Skin of body (tissue), 2 donors: ENCODE results near the gene FAM209B. TPM values are rescaled to one million over a fixed set of nuclear protein-coding genes. Genes with fewer than 3 reads are reported as not detected.
"Not testable (repeated sequence)": the region's sequence is repeated elsewhere in the genome, so short reads cannot be mapped to it uniquely, and the experiment has no call there.

ENCODE experiments used
- DNase-seq: peaks from one replicate; lab custom pipeline; 2025; lab: John Stamatoyannopoulos, UW
- total RNA-seq: library from RNA; depleted of rRNA; stranded (reverse); fragments of >200 nt; gene quantifications from one replicate; pipeline ENCODE4 v1.2.3, GENCODE V29; 2014

The FAM209B gene, protein sequence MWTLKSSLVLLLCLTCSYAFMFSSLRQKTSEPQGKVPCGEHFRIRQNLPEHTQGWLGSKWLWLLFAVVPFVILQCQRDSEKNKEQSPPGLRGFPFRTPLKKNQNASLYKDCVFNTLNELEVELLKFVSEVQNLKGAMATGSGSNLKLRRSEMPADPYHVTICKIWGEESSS
- not detected for total RNA-seq

DNA sequence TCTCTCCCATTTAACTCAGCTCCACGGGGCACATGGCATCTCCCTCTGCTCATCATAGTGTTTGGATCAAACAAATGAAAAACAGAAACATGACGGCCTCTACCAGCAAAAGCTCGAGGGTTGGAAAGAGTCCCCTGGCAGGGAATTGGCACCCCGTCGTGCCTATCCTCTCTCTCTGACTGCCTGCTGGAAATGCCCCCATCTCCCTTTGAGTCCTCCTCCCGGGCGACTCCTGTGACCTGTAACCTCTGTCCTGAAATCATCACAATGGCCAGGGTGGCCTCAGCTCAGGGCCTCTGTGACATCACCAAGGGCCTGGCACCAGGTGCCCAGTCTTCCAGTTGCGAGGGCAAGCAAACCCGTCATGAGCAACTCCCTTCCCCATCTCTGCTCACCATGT is at the start of gene FAM209B:
FAM209B (plus strand) TSS at position 301 of the 400 bp plus-strand sequence; CDS start at position 397, 96 bp downstream.
- DNase-seq = not testable (repeated sequence)

DNA sequence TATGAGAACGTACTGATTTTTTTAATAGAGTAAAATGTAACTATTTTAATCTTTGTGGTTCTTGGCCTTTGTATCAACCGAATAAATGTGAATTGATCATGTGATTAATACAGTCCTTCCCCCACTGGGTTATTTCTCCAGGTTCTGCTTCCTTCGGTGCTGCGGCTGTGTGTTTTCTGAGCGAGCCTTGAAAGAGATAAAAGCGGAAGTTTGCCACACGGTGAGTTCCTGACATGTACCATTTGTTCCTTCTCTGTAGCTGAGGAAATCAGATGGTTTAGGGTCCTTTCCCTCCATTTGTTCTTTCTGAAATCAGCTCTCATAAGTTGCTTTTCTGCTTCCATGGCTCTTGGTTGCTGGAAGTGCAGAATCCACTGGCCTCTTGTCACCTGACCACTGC is 49.1 kb upstream of the FAM209B start:
- DNase-seq = no peak

DNA sequence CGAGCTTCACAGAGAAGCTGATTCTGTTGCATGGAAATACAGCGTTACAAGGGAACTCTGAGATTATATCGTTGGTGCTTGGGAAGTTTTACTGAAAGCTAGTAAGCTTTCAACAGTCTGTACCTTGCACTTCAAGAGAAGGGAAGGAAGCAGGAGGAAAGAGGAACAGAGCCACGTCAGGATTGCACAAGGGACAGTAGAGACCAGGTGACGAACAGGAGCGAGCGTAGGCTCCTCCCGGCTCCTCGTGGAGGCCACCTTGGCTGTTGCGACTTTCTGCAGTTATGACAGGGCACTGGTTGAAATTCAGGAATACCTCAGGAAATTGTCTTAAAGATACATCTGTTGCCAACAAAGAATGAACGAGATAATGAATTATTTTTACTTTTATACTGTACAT is 45.8 kb upstream of the FAM209B start:
- DNase-seq = no peak

DNA sequence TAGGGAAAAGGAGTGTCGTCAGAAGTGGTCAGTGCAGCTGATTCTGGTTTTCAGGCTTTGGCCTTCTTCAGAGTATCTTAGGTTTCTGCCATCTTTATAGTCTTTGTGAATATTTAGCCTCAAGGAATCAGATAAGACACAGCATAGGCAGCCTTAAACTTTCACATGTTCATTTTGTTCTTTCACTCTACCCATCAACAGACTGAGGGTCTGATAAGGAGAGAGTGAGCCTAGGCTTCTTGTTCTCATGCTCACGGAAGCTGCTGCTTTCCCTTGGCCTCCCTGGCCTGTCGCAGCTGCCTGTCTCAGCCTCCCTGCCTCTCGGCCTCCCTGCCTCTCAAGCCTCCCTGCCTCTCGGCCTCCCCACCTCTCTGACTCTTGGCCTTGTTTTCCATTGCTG is 44.5 kb upstream of the FAM209B start:
- no peak for DNase-seq

DNA sequence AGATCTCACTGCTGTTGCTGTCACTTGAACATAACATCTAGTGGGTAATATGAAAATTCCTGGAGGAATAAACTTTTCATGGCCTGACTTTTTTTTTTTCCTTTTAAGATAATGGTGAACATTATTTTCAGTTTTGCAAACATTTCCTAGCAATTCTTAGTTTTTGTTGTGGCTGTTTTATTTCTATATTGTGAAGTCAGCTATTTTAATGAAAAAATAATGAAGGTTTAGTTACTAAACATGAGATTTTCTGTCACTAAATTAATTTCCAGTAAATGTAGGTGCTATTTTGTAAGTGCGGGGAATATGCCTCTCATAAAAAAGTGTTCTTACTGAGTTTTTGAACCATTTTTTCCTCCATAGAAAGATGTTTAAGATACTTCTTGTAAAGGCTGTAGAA is 31.9 kb upstream of the FAM209B start:
- no peak for DNase-seq

DNA sequence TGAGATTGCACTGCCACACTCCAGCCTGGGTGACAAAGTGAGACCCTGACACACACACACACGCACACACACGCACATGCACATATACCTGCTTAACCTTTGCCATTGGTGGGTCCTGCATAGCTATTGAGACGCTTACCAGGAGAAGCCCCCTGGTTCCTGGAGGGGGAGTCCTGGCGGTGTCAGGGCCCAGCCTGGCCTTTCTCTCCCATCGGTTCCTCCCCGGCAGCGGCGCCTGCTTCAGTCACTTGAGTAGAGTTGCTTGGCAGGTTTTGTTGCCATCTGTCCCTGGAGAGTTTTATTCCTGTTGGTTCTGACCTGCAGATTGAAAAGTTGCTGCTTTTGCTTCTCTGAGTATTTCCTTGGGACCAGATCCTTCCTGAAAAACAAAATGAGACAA is 29.1 kb upstream of the FAM209B start:
- no peak for DNase-seq

DNA sequence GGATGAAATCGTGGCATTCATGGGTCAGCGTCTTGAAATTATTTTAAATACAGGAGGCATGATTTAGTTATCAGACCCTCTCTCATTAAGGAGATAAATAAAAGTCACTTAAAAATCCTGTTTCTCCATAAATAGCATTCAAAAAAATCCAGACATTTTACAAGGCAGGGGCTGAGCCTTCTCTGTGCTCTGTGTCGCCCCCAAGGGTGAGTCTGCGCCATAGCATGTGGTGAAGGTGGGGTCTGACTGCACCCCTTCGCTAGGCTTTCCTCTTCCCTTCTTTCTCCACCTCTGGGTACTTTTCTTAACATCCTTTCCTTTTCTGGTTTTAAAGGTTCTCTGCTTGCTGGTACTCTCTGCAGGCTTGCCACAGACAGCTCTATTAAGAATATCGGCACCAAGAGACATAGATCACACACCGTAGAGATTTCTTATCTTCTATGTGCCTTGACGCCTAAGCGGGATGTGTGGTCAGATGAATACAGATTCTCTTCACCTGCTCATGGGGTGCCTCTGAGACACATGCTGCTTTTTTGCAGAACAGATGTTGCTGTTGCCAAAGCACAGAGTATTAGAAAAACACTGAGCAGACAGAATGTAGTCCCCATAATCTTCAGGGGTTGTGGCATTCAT is 28.6 kb upstream of the FAM209B start:
- no peak for DNase-seq

DNA sequence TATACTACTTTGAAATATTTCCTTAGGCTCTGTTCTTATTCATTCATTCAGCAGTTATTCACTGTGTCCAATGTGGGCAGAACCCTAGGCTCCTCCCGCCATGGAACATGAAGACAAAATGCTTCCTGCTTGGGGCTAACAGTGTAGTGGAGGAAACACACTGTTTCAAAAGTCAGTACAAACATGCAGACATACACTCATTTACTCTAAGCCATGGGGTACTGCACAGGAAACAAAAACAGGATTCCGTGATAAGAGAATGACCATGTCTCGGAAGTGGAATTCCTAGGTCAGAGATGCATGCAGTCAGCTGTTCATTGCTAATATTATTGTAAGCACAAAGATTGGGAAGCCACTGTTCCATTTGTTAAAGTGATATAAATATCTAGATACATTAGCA is 26.9 kb upstream of the FAM209B start:
- no peak for DNase-seq

DNA sequence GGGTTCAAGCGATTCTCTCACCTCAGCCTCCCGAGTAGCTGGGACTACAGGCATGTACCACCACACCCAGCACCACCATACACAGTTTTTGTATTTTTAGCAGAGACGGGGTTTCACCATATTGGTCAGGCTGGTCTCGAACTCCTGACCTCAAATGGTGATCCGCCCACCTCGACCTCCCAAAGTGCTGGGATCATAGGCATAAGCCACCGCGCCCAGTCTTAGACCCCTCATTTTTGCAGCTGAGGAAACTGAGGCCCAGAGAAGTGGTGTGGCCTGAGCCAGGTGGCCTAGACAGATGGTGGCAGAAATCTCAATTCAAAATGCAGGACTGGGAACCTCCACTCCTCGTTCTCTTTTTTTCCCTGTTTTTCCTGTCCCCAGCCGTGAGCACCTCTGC is 21.1 kb upstream of the FAM209B start:
- no peak for DNase-seq

DNA sequence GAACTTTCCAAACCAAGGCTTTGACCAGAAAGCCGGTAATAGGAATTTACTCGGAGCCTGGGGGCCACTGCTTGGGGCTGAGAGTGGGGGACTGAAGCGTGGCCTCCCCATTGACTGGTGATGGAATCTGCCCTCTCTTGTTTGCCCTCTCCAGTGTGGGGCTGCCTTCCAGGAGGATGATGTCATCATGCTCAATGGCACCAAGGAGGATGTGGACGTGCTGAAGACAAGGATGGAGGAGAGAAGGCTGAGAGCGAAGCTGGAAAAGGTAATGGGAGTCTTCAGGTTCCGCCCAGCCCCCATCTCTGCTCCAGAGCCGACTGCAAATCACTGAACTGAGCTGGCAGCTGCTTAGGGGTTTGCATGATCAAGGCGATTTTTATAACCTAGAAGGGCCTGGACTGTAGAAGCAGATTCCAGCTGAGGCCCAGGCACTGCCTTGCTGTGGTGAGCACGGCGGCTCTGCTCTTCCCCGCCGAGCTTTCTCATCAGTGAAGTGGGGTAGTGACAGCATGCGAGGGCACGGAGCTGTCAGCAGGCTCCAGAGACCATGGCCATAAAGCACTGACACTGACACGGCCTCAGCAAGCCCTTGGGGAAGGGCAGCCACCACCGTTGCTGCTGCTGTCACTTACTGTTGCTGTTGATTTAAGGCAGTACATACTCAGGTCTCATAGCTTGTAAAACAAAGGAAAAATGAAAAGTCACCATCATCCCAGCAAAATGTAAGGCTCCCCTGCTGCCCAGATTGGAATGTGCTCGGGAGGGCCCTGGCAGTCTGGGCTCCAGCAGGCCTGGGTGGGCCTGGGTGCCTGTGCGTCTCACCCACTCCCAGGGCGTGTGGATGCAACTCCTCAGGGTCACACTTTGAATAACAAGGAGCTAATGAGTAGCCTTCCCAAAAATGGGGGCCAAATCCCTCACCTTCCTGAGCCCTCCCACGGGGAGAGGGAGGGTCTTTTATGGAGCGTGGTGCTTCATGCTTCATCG is 19.6 kb upstream of the FAM209B start:
- DNase-seq = no peak

DNA sequence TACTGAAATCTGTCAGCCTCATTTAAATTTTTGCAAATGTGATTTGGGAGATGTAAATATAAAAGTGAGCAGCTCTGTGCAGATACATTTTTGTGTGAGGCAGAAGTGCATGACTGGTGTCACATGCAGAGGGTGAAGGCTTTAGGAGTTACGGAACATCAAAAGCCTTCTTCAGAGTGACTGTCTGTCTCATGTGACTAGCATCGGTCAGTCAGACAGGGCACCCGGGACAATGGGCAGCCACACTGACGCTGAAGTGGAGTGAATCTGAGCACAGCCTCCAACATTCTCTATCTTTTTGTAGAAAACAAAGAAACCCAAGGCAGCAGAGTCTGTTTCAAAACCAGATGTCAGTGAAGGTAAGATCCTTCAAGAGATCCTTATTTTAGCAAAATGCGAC is 16.4 kb upstream of the FAM209B start:
- DNase-seq = no peak

DNA sequence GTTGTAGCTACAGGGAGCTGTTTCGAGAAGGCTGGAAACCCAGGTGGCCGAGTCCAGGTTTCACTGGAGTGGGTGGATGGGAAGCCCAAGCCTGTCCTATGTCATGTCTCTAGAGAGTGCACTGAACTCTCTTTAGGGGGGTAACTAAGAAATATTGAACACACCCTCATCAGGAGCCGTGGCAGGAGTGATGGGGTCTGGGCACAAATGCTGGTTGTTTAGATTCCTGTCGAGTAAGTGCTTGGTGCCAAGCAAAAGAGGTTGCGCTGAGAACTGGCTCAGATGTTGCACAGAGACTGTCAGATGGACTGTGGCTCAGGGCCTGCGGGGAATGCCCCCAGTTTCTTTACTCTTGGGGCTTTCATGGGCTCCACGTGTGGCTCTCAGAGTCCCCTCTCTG is 15.8 kb upstream of the FAM209B start:
- no peak for DNase-seq

DNA sequence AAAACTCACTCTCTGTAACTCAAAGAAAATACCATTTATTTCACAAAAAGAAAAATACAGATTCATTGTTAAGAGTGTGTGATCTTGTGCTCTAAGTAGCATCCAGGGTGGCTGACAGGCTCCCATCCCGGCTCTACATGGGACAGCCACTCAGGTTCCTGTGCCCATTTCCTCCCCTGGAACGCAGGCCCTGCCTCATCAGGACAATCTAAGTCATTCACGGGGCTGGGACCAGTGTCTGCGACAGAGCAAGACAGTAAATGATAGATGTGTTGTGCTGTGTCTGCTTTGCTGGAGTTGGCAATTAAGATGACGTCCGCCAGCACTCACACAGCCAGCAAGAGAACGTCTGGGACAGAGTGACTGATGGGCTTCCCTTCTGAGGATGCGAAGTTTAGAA is 15.4 kb upstream of the FAM209B start:
- no peak for DNase-seq

DNA sequence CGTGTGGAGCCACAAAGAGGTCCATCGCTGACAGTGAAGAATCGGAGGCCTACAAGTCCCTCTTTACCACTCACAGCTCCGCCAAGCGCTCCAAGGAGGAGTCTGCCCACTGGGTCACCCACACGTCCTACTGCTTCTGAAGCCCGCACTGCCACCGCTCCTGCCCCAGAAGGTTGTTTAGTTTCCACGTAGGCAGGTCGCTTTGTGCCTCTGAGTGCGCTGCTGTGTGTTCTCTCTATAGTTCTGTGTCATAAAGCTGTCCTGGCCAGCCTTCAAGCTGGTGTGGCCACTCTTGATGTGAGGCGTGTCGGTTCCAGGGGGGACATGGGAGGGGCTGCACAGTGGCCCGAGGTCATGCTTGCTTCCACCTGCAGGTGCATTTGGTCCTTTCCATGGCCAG is 14.9 kb upstream of the FAM209B start:
- DNase-seq = no peak

DNA sequence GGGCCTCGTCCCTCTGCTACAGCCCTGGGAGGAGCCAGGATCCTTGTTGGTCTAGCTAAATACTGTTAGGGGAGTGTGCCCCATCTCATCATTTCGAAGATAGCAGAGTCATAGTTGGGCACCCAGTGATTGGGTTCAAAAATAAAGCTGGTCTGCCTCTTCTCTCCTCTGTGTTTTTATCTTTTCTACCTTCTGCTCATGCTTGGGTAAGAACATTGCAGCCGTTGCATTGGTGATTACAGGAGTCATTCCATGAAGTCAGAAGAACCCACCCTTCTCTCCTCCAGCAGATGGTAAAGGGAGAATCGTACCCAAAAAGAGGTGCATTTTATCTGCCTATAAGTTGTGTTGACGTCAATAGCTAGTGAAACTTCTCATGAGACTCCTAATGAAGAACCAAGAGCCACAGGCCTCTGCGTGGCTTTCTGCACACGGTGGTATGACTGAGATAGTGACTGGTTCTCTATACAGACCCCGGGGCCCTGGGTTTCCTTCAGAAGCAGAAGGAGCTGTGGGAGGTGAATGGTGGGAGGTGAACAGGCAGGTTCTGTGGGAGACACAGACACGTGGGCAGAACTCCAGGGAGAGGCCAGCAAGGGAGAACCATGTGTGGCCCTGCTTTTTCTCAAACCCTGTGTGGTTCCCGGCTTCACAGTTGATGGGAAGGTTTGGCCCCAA is 14.2 kb upstream of the FAM209B start:
- no peak for DNase-seq

DNA sequence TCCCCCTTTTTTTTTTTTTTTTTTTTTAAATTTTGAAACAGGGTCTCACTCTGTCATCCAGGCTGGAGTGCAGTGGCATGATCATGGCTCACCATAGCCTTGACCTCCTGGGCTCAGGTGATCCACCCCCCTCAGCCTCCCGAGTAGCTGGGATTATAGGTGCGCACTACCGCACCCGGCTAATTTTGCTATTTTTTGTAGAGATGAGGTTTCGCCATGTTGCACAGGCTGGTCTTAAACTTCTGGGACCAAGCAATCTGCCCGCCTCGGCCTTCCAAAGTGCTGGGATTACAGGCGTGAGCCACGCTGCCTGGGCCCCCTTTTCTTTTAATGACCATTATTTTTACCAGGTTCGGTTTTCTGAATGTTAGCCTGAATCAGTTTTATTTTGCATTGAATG is 13.5 kb upstream of the FAM209B start:
- DNase-seq = no peak

DNA sequence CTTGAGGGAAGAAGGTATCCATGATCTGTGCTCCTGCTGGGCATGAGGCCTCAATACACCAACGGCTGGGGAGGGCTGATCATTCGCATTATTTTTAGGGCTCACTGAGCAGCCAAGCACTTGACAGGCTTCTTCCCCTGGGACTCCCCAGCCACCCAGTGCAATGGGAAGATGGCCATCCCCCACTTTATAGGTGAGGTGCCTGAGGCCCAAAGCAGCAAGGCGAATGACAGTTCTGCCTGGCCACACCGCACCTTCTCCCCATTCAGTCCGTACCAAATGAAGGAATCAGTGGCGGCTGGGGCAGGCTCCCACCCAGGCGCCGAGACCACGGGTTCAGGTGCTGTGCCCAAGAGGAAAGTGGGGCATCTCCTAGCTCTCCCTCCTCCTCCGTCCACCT is 12.9 kb upstream of the FAM209B start:
- DNase-seq = no peak

DNA sequence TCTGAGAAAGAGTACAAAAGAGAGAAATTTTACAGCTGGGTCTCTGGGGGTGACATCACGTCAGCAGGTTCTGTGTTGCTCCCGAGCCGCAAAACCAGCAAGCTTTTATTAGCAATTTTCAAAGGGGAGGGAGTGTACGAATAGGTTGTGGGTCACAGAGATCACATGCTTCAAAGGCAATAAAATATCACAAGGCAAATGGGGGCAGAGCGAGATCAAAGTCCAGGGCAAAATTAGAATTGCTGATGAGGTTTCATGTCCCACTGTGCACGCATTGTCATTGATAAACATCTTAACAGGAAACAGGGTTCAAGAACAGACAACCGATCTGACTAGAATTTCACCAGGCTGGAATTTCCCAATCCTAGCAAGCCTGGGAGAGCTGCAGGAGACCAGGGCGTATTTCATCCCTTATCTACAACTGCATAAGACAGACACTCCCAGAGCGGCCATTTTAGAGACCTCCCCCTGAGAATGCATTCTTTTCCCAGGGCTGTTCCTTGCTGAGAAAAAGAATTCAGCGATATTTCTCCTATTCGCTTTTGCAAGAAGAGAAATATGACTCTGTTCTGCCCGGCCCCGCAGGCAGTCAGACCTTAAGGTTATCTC is 12.2 kb upstream of the FAM209B start:
- not testable (repeated sequence) for DNase-seq

DNA sequence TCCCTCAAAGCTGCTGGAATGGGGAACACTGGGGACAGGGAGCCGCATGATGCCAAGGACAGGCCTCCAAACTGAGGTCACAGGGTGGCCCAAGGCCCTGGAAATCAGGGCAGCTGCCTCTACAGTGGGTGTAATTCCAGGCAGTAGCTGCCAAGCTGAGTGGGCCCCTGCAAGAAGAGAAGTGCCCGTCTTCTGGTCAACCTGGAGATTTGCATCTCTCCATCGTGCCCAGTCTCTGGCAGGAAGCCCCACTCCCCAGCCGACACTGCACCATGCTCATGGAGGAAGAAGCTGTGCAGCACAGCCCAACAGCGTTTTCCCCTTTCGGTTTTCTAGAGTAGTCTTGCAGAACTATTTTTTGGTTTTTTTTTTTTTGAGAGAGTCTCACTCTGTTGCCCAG is 10.7 kb upstream of the FAM209B start:
- DNase-seq = no peak

DNA sequence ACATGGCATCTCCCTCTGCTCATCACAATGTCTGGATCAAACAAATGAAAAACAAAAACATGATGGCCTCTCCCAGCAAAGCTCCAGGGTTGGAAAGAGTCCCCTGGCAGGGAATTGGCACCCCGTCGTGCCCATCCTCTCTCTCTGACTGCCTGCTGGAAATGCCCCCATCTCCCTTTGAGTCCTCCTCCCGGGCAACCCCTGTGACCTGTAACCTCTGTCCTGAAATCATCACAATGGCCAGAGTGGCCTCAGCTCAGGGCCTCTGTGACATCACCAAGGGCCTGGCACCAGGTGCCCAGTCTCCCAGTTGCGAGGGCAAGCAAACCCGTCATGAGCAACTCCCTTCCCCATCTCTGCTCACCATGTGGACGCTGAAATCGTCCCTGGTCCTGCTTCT is 8.6 kb upstream of the FAM209B start, which contains the start of gene FAM209A:
FAM209A (plus strand) TSS at position 301 of the 400 bp plus-strand sequence; CDS start at position 366, 65 bp downstream.
- DNase-seq = not testable (repeated sequence)

DNA sequence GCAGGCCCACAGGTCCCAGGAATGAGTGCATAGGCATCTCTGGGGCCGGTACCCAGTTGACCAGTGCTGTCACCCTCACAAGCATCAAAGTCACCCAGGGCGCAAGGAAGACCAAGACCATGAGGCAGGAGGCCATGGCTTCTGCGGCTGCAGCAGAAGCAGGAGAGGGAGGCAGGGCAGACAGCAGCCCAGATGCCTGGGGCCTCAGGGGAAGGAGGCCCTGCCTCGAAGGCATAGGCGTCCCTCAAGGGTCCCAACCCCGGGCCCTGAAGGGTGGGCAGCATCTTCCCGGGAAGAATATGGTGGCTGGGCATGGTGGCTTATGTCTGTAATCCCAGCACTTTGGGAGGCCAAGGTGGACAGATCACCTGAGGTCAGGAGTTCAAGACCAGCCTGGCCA is 5.5 kb upstream of the FAM209B start:
- no peak for DNase-seq
